ENCODE data around the gene TMEM165.

- TF ChIP-seq TAF1 (IDR thresholded peaks at IDR 0.05; ENCODE audit: low read depth, low read length) (no peak), POLR2A (IDR thresholded peaks at IDR 0.05; ENCODE audit: low read depth, low read length) (no peak)
Measured at GRCh38 chr4:55416176-55416575, 20.4 kb downstream of the TMEM165 start.
